WTC11 (cell line): Measurements from ENCODE around the gene IRF2BP2. TPM values are rescaled to one million over a fixed set of nuclear protein-coding genes. Genes with fewer than 3 reads are reported as not detected.

Source experiments
- ATAC-seq: fragments of 200-7000 bp; cut with Tn5 transposase; 2 replicates; pipeline ENCODE4 v1.10.0; 2021; ENCODE audit warnings: mild to moderate bottlenecking, moderate library complexity
- CTCF ChIA-PET: fragments of 300-600 bp; sonication (Branson Sonifier 250); formaldehyde crosslinking; loops from one replicate; lab custom pipeline; 2021; ENCODE audit warnings: antibody characterized with exemption; lab: Charles Lee
- POLR2A ChIA-PET: fragments of 350-600 bp; sonication (Branson Sonifier 250); formaldehyde crosslinking; loops from one replicate; lab custom pipeline; 2021; ENCODE audit warnings: antibody characterized with exemption; lab: Charles Lee
- DNase-seq: peaks from one replicate; pipeline ENCODE4 v3.0.0; 2021; ENCODE audit warnings: low spot score
- H3K27ac Mint-ChIP-seq: 2 replicates; pipeline ENCODE4 v1.8.0; 2021; ENCODE audit warnings: mixed read lengths
- H3K27me3 Mint-ChIP-seq: 2 replicates; pipeline ENCODE4 v1.8.0; 2021; ENCODE audit warnings: low read depth, mild to moderate bottlenecking, moderate library complexity, mixed read lengths
- H3K36me3 Mint-ChIP-seq: 2 replicates; pipeline ENCODE4 v1.8.0; 2021; ENCODE audit warnings: mixed read lengths
- H3K4me1 Mint-ChIP-seq: 2 replicates; pipeline ENCODE4 v1.8.0; 2022; ENCODE audit warnings: mixed read lengths
- H3K4me3 Mint-ChIP-seq: 2 replicates; pipeline ENCODE4 v1.8.0; 2021; ENCODE audit warnings: mild to moderate bottlenecking, moderate library complexity, mixed read lengths
- H3K9me3 Mint-ChIP-seq: 2 replicates; pipeline ENCODE4 v1.8.0; 2021; ENCODE audit warnings: mixed read lengths
- ATF6 ChIP-seq: sonication (generic); formaldehyde crosslinking; IDR thresholded peaks from 2 replicates; pipeline ENCODE4 v1.8.1; 2023; ENCODE audit warnings: mild to moderate bottlenecking, missing genetic modification reagents
- CREB1 ChIP-seq: sonication (generic); formaldehyde crosslinking; IDR thresholded peaks from 2 replicates; pipeline ENCODE4 v1.8.0; 2023; ENCODE audit warnings: mild to moderate bottlenecking, missing genetic modification reagents
- CREM ChIP-seq: sonication (generic); formaldehyde crosslinking; IDR thresholded peaks from 2 replicates; pipeline ENCODE4 v1.8.1; 2022; ENCODE audit warnings: mild to moderate bottlenecking, missing genetic modification reagents, moderate library complexity
- CTCF ChIP-seq: fragments of 200-600 bp; IDR thresholded peaks from 2 replicates; pipeline ENCODE4 v1.8.0; 2022; ENCODE audit warnings: antibody characterized with exemption
- E2F5 ChIP-seq: sonication (generic); formaldehyde crosslinking; IDR thresholded peaks from 2 replicates; pipeline ENCODE4 v1.8.1; 2022; ENCODE audit warnings: mild to moderate bottlenecking, moderate library complexity, missing genetic modification reagents
- ERG ChIP-seq: fragments of 250-450 bp; sonication (Bioruptor Pico); IDR thresholded peaks from 2 replicates; pipeline ENCODE4 v1.8.0; 2021; ENCODE audit warnings: mild to moderate bottlenecking
- IRF1 ChIP-seq: sonication (generic); formaldehyde crosslinking; IDR thresholded peaks from 2 replicates; pipeline ENCODE4 v1.8.0; 2023; ENCODE audit warnings: missing genetic modification reagents
- IRF2 ChIP-seq: sonication (generic); formaldehyde crosslinking; IDR thresholded peaks from 2 replicates; pipeline ENCODE4 v1.8.0; 2022; ENCODE audit warnings: low read depth, missing genetic modification reagents, borderline replicate concordance
- JAZF1 ChIP-seq: fragments of 250-450 bp; sonication (Bioruptor Pico); IDR thresholded peaks from 2 replicates; pipeline ENCODE4 v1.9.0; 2021; ENCODE audit warnings: moderate library complexity, mild to moderate bottlenecking, inconsistent platforms
- NR3C1 ChIP-seq: sonication (generic); formaldehyde crosslinking; conservative IDR thresholded peaks from 2 replicates; pipeline ENCODE4 v1.8.1; 2023; ENCODE audit warnings: low read depth, mild to moderate bottlenecking, missing genetic modification reagents
- SP1 ChIP-seq: sonication (generic); formaldehyde crosslinking; conservative IDR thresholded peaks from 2 replicates; pipeline ENCODE4 v1.8.1; 2022; ENCODE audit warnings: missing genetic modification reagents
- USF2 ChIP-seq: sonication (generic); formaldehyde crosslinking; IDR thresholded peaks from 2 replicates; pipeline ENCODE4 v1.8.1; 2023; ENCODE audit warnings: mild to moderate bottlenecking, missing genetic modification reagents, moderate library complexity
- ZBTB21 ChIP-seq: sonication (generic); formaldehyde crosslinking; IDR thresholded peaks from 2 replicates; pipeline ENCODE4 v1.8.1; 2023; ENCODE audit warnings: mild to moderate bottlenecking, missing genetic modification reagents, borderline replicate concordance
- ZBTB43 ChIP-seq: sonication (generic); formaldehyde crosslinking; IDR thresholded peaks from 2 replicates; pipeline ENCODE4 v1.8.1; 2023; ENCODE audit warnings: mild to moderate bottlenecking, missing genetic modification reagents
- ZMAT4 ChIP-seq: fragments of 250-450 bp; sonication (Bioruptor Pico); IDR thresholded peaks from 2 replicates; pipeline ENCODE4 v1.9.0; 2021; ENCODE audit warnings: mild to moderate bottlenecking
- ZNF425 ChIP-seq: fragments of 250-450 bp; sonication (Bioruptor Pico); conservative IDR thresholded peaks from 2 replicates; pipeline ENCODE4 v1.9.0; 2021; ENCODE audit warnings: mild to moderate bottlenecking
- total RNA-seq: library from RNA; stranded (reverse); gene quantifications from 3 replicates; pipeline ENCODE4 v1.2.3, GENCODE V29; 2021

Gene IRF2BP2
- total RNA-seq, 1 experiment from 2014 or later = 70.9 TPM

GRCh38 chr1:234582186-234582585, 27.8 kb downstream of the IRF2BP2 start (continued):
- TF ChIP-seq ZNF425 (CRISPR knock-in tag) (no peak), ZBTB21 (no peak), CTCF (no peak), NR3C1 (no peak)

- TF ChIP-seq JAZF1 = no peak
- no peak for TF ChIP-seq USF2 (CRISPR knock-in tag)
- TF ChIP-seq SP1 (CRISPR knock-in tag) = no peak
- no peak for TF ChIP-seq CREB1 (CRISPR knock-in tag)
- TF ChIP-seq E2F5 (CRISPR knock-in tag) = no peak
- no peak for TF ChIP-seq ERG
- TF ChIP-seq IRF2 = no peak
- no peak for TF ChIP-seq ZMAT4 (CRISPR knock-in tag)
- TF ChIP-seq CREM (CRISPR knock-in tag) = no peak
- TF ChIP-seq ATF6 (CRISPR knock-in tag) = no peak
- no peak for TF ChIP-seq IRF1
- TF ChIP-seq ZBTB43 (CRISPR knock-in tag) = no peak
- ChIA-PET CTCF (no interaction called here), POLR2A (no interaction called here)
- H3K4me3 Mint-ChIP-seq = no peak overlapping the region
- H3K9me3 Mint-ChIP-seq = no peaks in the 10 kb centered on the region; the same call in 1 of the 2 replicates
- no peaks in the 10 kb centered on the region for H3K4me1 Mint-ChIP-seq
- H3K27me3 Mint-ChIP-seq = no peaks in the 10 kb centered on the region; the same call in 1 of the 2 replicates
- ATAC-seq = no peak
- DNase-seq = no peak
- no peak overlapping the region; the same call in 1 of the 2 replicates for H3K27ac Mint-ChIP-seq
- H3K36me3 Mint-ChIP-seq = no peaks in the 10 kb centered on the region
Observed at GRCh38 chr1:234581063-234581714, 28.8 kb downstream of the IRF2BP2 start.
